OCI-M1 (cell line): ENCODE results near the gene B4GALNT4.
"Not testable (repeated sequence)": the region's sequence is repeated elsewhere in the genome, so short reads cannot be mapped to it uniquely, and the experiment has no call there.

ENCODE experiments used
- DNase-seq: peaks from one replicate; lab custom pipeline; 2025; lab: John Stamatoyannopoulos, UW

The B4GALNT4 gene

DNA sequence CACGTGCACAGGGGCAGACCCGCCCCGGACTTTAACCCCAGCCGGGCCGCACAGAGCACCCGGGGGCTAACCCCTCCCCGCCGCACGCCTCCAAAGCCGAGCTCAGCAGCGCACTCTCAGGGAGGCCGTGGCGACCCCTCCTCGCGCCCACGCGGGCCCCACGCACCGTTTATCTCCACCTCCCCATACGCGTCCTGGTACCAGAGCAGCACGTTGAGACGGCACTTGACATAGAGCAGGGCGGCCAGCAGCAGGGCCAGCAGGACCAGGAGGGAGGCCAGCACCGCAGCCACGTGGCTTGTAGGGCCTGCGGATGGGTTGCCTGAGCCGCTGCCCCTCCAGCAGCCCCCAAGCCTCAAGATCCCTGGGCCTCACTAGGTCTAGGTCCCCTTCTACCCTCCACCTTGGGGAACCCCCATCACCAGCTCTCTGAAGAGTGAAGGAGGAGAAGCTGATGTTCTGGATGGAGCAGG is 38.4 kb downstream of the B4GALNT4 start:
- no peak for DNase-seq

DNA sequence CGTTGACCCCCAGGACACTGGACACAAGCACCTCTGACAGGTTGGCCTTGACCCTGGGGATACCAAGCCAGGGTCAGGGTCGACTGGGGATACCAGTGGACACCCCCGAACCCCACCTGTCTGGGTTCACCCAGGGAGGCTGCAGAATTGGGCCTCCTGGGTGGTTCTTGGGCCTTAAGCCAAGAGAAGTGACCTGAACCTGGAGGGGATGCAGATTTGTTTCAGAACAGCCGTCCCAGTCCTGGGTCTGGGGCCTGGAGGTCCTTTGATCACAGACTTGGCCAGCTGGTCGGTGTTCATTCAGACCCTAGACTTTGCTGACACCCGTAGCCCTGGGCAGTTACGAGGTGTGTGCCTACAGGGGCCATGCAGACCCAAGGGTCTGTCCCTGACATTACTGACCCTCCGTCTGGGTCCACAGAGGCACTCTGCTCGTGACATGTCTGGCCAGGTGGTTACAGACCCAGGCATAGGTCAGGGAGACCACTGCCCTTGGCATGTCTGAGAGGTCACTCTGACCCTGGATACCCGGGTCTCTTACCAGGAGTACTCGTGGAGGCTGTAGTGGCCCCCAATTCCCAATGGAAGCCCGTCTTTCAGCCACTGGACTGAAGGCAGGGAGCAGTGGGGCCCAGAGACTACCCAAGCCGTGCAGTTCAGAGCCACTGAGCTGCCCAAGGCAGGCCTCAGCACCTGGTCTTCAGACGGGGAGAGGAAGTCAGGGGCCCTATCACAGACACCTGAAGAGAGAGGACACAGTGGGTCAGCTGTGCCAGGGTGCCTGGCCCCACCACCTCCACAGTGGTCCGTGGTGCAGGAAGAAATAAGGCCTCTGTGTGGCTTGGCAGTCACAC is 39.1 kb downstream of the B4GALNT4 start:
- DNase-seq, result no peak

DNA sequence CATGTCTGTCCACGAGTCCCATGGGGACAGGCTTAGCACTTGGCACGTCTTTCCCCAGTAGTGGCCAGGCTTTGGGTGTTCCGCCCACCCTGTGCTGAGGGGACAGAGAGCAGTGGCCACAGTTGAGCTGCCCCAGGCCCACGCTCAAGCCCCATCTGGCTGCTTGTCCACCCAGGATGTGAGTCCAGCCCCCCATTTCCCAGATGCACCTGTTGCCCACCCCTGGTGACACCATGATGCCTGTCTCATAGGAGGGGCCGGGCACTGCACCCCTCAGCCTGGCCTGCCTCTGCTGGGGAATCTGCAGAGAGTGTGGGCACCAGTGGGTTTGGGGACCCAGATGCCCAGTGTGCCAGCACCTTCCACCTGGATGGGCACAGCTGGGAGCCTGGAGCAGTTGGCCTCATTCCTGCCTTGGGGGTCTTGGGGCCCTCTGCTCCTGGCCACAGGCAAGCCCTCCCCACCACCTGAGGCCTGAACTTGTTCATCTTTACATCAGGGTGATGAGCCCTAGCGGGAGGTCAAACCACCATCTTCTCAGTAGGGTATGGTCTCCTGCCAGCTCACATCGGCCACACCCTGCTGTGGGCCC is 39.8 kb downstream of the B4GALNT4 start:
- DNase-seq, result no peak

DNA sequence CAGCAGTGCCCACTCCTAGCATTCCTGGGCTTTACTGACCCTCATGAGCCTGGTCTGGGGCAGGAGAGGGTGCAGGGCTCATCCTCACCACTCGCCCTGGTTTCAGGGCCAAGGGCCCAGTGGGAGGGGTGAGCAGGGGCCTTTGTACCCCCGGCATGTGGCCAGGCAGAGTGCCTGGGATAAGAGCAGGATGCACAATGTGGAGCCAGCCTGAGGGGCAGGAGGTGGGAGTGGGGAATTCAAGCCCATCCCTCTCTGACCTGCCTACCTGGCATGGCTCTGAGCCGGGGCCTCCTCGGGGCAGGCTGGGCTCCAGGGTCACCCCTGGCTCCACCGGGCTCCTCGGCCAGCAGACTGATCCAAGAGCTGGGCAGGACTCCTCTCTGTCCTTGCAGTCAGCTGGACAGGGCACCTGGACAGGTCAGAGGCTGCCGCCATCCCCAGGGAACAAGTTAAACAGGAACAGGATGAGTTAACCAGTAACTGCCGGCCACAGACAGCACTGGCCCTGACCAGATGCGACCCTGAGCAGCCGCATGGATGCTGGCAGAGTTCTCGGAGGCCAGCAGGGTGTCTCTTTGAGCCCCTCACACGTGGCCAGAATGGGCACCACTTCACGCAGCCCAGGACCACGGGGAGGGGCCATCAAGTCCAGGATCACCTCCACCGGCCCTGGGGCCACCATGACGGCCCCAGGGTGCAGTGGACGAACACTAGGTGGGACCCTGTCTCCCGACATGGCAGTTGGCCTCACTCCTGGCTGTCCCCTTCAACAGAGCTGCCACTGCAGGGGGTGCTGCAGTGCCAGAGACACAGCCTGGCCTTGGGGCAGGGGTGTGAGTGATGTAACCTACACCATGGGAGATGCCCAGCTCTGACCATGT is 40.5 kb downstream of the B4GALNT4 start:
- no peak for DNase-seq

DNA sequence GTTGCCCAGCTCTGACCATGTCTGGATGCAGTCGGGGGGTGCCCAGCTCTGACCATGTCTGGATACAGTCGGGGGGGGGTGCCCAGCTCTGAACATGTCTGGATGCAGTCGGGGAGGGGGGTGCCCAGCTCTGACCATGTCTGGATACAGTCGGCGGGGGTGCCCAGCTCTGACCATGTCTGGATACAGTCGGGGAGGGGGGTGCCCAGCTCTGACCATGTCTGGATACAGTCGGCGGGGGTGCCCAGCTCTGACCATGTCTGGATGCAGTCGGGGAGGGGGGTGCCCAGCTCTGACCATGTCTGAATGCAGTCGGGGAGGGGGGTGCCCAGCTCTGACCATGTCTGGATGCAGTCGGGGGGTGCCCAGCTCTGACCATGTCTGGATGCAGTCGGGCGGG is 41.4 kb downstream of the B4GALNT4 start:
- DNase-seq, result not testable (repeated sequence)

DNA sequence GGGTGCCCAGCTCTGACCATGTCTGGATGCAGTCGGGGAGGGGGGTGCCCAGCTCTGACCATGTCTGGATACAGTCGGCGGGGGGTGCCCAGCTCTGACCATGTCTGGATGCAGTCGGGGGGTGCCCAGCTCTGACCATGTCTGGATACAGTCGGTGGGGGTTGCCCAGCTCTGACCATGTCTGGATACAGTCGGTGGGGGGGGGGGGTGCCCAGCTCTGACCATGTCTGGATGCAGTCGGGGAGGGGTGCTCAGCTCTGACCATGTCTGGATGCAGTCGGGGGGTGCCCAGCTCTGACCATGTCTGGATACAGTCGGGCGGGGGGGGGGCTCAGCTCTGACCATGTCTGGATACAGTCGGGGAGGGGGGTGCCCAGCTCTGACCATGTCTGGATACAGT is 42.2 kb downstream of the B4GALNT4 start:
- DNase-seq, result not testable (repeated sequence)

DNA sequence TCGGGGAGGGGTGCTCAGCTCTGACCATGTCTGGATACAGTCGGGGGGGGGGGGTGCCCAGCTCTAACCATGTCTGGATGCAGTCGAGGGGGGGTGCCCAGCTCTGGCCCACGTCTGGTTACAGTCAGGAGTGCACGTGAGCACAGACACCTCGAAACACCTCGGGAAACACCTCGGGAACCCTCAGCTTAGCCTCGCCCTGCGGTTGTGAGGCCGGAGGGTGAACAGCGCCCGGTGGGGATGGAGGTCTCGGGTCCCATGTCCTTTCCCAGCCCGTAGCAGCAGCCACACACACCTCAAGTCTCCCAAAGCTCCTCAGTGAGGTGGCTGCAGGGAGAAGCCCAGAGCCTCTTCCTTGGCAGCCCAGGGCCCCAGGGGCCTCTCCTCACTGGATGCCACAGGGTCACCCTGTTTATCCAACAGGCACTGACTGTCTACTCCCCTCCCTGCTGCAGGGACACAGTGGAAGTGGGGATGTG is 43.4 kb downstream of the B4GALNT4 start:
- DNase-seq, result no peak

DNA sequence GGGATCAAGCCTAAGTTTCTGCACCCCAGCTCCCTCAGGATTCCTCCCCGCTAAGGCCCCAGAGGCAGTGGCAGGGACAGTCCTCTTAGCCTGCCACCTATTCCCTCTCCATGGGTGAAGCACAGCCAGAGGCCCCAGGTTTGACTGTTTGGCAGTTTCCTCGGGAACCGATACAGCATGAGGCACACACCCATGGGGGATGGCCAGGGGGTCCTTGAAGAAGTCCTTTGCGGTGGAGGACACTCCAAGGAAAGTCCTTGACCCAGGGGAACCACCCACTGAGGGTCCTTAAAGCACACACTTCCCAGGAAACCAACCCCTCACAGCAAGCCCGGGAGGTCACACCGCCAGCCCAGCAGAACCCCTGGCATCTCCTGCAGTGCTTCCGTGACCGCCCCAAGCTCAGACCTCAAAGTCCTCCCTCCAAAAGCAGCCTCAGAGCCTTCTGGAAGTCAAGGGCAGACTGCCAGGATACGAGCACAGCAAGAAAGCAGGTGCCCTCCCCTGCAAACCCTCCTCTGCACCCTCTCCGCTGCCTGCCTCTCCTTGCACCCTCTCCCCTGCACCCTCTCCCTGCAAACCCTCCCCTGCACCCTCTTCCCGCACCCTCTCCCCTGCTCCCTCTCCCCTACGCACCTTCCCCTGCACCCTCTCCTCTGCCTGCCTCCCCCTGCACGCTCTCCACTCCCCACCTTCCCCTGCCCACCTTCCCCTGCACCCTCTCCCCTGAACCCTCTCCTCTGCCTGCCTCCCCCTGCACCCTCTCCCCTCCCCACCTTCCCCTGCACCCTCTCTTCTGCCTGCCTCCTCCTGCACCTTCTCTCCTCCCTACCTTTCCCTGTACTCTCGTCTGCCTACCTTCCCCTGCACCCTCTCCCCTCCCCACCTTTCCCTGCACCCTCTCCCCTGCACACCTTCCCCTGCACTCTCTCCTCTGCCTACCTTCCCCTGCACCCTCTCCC is 44.1 kb downstream of the B4GALNT4 start:
- no peak for DNase-seq

DNA sequence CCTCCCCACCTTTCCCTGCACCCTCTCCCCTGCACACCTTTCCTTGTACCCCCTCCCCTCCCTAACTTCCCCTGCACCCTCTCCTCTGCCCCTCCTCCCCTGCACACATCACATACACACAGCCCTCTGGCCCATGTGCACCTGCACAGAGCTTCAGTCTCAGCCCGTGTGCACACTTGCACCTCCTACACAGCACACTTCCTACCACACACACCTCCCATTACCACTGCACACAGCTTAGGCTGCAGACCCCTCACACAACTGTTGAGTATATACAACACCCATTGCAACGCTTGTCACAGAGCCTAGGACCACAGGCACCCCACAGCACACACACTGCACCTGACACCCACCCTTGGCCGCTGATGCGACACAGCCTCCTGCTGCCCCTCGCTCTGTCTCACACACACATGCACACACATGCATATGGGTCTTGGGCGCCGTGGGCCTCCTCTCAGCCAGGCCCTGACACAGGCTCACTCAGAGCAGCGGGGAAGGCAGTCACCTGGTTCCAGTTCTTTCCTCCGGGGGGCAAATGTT is 45.1 kb downstream of the B4GALNT4 start:
- no peak for DNase-seq

DNA sequence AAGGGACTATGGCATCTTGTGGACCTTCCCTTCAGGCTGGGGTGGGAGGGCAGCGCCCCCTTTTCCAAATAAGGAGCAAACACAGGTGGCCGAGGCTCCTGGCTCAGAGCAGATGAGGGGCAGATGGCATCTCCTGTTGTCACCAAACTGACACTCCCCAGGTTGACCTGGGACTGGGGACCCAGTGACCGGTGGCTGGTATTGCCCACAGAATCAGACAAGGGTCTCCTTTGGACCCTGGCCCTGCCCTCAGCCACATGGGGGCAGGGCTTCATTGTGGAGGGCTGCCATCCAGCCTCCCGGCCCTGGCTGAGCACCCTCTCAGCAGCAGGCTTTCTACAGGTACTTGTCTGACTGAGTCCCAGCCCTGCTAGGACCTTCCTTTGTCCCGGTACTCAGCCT is 46.3 kb downstream of the B4GALNT4 start:
- DNase-seq, result no peak

DNA sequence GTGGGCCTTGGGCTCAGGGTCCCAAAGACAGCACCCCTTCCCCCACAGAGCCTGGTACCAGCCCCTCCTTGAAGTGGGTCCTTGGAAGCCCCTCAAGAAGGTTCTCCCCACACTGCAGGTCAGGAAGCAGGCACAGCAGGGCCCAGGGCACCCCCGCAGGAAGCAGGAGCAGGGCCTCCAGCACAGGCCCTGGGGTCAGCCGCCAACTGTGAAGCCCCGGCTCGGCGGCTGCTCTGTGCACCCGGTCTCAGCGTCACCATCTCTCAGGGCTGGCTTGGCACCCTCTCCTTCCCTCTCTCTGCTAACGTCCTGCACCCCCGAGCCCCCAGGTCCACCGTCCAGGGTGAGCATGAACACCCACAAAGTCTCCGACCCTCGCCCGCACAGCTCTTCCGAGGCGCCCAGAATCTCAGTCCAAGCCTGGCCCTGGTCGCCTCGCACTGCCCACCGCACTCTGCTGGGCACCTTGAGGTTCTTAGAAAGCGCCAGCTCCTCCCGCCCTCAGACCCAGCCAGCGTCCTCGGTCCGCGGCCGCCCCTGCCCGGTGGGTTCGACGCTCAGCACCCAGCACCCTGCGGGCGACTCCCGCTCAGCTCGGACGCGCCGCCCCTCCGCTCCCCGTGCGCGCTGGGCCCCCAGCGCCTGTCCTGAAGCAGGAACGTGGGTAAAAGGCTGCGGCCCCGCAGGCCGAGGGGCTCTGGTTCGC is 46.9 kb downstream of the B4GALNT4 start:
- DNase-seq, result no peak

DNA sequence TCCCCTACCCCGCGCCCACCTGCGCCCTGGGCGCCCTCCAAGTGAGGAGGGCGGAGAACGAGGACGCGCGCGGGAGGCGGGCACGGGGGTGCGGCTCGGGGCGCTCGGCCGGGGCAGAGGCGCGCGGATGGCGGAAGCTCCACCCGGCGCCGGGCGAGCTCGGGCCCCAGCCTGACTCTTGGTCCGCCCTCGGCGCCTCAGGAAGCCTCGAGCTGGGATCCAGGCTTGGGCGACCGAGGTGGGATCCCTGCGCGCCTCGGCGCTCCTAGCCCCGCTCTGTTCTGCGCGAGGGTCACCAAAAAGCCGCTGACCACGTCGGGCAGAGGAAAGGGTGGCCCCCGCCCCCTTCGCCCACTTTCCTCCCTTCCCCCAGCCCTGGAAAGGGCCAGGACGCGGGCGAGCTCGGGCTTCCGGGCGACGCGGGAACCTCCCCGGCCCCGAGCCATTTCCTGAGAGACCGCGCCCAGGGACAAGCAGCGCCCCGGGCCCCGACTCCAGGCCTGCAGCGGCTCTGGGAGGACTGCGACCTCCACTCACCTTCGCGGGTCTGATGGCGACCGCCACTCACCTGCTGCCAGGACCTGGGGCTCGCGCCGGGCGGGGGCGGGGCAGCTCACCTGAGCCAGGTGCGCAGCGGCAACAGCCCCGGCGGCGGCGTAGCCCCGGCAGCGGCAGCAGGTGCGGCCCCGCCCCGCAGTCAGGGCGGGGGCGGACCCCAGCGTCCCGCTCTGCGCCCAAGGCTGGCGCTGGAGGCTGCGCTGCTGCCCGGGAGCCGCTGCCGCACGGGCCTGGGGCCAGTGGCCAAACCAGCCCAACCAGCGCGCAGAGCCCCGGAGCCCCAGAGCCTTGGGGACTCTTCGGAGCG is 47.7 kb downstream of the B4GALNT4 start:
- no peak for DNase-seq

DNA sequence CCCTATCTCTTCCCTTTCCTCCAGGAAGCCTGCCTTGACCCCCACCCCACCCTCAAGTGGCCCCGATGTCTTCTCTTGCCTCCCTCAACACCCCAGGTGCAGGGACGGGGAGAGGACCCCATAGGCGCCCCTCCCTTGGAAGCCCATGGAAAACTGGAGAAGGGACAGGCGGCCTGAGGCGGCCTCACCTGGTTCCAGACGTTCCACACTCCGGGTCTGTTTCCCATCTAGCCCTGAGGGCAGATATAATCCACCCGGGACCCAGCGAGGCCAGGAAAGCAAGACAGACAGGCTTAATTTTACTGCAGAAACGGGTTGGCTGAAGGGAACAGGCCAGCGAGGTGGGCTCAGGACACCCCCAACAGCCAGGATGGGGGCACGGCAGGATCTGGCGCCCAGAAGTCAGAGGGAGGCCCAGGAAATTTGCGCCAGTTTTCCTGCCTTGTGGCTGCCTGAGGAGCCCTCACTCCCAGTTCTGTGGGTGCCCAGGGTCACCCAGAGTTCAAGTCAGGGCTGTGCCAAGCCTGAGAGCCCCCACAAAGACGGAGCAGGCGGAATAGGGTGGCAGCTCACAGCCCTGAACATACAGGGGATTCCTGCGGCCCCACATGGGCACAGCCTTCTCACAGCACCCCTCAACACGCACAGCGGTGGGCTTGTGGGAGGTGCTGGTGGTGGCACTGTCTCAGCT is 48.5 kb downstream of the B4GALNT4 start:
- DNase-seq, result no peak

DNA sequence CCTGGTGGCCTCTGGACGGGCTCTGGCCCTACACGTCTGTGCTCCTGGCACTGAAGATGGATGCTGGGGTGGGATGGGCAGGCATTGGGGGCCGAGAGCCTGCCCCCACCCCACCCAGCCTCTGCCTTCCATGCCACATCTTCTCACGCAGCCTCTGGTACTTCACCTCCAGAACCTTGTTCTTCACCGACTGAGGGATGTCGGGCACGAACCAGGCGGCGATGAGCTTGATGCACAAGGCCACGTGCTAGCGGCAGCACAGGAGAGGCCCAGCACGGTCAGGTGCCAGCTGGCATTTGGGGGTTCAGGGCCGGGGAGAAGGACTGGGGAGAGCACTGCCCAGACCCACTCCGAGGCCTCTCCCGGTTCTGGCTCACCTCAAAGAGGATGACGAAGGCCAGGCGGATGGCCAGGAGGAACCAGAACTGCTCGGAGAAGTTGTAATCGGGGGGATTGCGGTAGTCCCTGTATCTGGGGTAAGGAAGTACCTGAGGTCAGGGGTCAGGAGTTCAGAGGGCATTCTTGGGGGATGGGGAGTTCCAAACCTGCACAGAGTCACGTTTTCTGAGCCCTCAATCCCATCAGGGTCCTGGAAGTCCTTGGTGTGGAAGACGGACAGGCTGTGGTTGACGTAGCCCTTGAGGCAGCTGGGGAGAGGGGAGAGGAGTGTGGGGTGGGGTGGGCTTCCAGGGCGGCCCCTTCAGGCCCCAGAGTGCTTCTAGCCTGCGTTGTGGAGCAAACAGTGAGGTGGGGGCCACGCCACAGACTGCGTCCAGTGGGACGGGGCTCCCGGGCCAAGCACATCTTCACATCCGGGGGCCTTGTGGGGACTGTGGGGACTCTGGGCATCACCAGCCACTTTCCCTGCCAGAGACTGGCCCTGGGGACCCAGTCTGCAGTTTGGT is 49.3 kb downstream of the B4GALNT4 start:
- DNase-seq, result no peak

DNA sequence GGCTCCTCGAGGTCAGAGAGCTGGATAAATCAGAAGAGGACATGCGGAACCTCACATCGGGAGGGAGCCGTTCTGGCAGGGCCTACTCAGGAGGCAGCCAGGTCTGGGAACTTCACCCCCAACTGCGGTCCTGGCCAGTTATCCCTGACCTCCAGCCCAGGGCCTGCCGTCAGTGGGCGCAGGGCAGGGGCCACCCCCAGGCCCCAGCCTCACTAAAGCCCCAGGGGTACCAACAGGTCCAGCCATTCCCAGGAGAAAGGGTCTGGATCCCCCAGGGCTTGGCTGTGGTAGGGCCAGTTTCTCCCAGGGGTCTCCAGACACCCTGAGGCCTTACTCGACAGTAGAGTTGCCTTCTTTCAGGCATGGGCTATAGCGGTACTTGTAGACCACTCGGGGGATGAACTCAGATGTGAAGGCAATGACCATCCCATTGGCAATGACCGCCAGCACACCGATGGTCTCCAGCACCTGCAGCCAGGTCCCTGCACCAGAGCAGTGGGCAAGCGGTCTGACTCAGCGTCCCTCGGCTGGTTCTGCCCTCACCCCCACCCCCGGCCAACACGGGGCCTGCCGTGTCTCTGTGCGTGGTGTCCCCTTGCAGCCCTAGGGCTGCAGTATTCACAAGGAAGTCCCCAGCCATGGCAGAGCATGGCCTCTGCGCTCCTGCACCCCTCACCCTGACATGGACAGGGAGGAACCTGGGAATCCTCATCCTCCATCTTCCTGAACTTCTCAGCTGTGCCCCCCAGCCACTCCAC is 50.1 kb downstream of the B4GALNT4 start:
- no peak for DNase-seq

DNA sequence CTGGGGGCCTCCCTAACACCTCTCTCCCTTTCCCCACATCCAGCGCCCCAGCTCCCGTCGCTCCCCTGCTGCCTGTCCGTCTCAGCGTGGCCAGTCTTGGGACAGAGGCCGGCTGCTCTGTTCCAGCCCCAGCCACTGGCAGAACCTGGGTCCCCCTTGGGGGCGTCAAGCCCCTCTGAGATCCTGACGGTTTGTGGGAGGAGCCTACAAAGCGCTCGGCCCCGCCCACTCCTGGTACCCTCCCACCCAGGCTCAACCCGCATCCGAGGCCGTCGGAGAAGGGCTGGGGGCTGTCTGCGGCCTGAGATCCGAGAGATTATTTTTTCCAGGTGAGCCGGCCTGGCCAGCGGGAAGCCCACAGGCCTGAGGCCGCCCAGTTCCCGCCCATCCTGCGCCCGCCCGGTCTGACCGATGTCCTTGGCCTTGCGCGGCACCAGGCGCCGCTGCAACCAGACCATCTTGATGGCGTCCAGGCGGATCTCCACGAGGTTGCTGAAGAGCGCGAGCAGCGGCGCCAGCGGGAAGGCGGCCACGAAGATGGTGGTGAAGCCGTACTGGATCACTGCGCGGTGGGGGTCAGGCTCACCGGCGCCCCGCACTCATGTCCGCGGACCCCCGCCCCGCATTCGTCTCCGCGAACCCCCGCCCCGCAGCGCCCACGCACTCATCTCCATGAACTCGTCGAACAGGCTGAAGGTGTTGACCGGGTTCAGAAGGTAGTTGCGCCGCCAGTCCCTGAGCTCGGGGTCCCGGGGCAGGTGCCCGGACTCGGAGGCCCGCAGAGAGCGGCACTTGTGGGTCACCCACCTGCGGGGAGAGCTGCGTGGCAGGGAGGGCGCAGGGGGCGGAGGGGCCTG is 51.0 kb downstream of the B4GALNT4 start:
- DNase-seq, result no peak
